GM12891 (cell line): ENCODE data around the gene SURF4.

Experiments
- POLR2A ChIP-seq: IDR thresholded peaks from 2 replicates; pipeline ENCODE4 v1.6.1; 2011; ENCODE audit warnings: low read depth, low read length, control low read depth
- POLR2AphosphoS5 ChIP-seq: IDR thresholded peaks from 2 replicates; pipeline ENCODE4 v1.6.1; 2011; ENCODE audit warnings: low read depth, low read length, control low read depth

GRCh38 chr9:133403766-133404453, 28.1 kb upstream of the SURF4 start:
- peak; percentile 27; the same call in 1 of the 2 replicates for TF ChIP-seq POLR2A
- TF ChIP-seq POLR2AphosphoS5: no peak; the same call in 1 of the 2 replicates
